K562 (cell line): ENCODE data around the gene ACTBL2. TPM values are rescaled to one million over a fixed set of nuclear protein-coding genes. Genes with fewer than 3 reads are reported as not detected.

Experiments used
- FOS ChIP-seq: IDR thresholded peaks from 3 replicates; pipeline ENCODE4 v1.6.1; 2011; ENCODE audit not compliant: insufficient read length; ENCODE audit errors: extremely low read depth
- HLTF ChIP-seq: fragments of 450-650 bp; IDR thresholded peaks from 2 replicates; pipeline ENCODE4 v1.6.1; 2016
- polyA plus RNA-seq, 8 experiments: library from polyadenylated mRNA; depleted of rRNA in 4 of 8; stranded (reverse) in 5 of 8; unstranded in 3 of 8; fragments of >200 nt; fragmentation: Nextera tagmentation in 2 of 8; fragmentation: Illumina TruSeq in 1 of 8; extraction: Ambion mirVana in 2 of 8; extraction: Trizol in 1 of 8; gene quantifications; 2 replicates each; pipeline versions ENCODE4 v1.2.1 to v1.2.3, GENCODE V29; 2011 to 2014; ENCODE audit warnings: inconsistent platforms in 1 of 8, missing spikeins in 1 of 8
- total RNA-seq, 7 experiments: library from RNA; depleted of rRNA in 6 of 7; stranded (reverse); fragments of >200 nt in 6 of 7; fragmentation: Illumina TruSeq in 2 of 7; extraction: Trizol in 2 of 7; gene quantifications; 2 replicates each; pipeline versions ENCODE4 v1.2.1 to v1.2.3, GENCODE V29; 2011 to 2021; ENCODE audit warnings: low replicate concordance in 1 of 7
- TF ChIP-seq, protein P1 (sequence below): sonication (generic); formaldehyde crosslinking; IDR thresholded peaks from 2 replicates; pipeline ENCODE4 v1.8.1; 2023; ENCODE audit warnings: missing genetic modification reagents, mild to moderate bottlenecking, borderline replicate concordance
- TF ChIP-seq, protein P2 (sequence below): fragments of 150-350 bp; IDR thresholded peaks from 2 replicates; pipeline ENCODE4 v1.6.1; 2014; ENCODE audit warnings: low read depth, mild to moderate bottlenecking, low read length, borderline replicate concordance

Gene ACTBL2
- total and polyA plus RNA-seq, 9 of the 15 experiments (the other 6 are each of a cell fraction or from before 2014, with no cell fraction given), result not detected

DNA sequence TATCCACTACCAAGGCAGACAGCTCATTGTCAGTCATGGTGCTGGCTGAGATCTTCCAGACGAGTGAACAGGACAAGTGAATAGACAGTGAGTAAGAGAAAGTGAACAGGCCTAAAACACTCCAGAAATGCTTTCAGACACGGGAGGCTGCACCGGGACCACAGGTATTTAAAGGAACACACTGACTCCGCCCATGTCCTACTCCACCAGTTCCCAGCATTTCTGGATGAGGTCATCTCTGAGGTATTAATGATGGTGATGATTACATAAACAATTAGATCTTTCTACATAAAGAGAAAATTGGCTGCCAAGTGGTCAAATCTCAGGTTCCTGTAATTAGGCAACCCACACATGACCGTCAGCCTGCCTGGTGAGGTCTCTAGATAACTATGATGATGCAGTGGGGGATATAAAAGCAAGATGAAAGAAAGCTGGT lies at the start of gene ACTBL2 (continued):
- TF ChIP-seq, protein P1, sequence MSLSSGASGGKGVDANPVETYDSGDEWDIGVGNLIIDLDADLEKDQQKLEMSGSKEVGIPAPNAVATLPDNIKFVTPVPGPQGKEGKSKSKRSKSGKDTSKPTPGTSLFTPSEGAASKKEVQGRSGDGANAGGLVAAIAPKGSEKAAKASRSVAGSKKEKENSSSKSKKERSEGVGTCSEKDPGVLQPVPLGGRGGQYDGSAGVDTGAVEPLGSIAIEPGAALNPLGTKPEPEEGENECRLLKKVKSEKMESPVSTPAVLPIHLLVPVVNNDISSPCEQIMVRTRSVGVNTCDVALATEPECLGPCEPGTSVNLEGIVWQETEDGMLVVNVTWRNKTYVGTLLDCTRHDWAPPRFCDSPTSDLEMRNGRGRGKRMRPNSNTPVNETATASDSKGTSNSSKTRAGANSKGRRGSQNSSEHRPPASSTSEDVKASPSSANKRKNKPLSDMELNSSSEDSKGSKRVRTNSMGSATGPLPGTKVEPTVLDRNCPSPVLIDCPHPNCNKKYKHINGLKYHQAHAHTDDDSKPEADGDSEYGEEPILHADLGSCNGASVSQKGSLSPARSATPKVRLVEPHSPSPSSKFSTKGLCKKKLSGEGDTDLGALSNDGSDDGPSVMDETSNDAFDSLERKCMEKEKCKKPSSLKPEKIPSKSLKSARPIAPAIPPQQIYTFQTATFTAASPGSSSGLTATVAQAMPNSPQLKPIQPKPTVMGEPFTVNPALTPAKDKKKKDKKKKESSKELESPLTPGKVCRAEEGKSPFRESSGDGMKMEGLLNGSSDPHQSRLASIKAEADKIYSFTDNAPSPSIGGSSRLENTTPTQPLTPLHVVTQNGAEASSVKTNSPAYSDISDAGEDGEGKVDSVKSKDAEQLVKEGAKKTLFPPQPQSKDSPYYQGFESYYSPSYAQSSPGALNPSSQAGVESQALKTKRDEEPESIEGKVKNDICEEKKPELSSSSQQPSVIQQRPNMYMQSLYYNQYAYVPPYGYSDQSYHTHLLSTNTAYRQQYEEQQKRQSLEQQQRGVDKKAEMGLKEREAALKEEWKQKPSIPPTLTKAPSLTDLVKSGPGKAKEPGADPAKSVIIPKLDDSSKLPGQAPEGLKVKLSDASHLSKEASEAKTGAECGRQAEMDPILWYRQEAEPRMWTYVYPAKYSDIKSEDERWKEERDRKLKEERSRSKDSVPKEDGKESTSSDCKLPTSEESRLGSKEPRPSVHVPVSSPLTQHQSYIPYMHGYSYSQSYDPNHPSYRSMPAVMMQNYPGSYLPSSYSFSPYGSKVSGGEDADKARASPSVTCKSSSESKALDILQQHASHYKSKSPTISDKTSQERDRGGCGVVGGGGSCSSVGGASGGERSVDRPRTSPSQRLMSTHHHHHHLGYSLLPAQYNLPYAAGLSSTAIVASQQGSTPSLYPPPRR (CRISPR knock-in tag), result no peak
- no peak for TF ChIP-seq FOS
- TF ChIP-seq HLTF, result no peak
- TF ChIP-seq, protein P2, sequence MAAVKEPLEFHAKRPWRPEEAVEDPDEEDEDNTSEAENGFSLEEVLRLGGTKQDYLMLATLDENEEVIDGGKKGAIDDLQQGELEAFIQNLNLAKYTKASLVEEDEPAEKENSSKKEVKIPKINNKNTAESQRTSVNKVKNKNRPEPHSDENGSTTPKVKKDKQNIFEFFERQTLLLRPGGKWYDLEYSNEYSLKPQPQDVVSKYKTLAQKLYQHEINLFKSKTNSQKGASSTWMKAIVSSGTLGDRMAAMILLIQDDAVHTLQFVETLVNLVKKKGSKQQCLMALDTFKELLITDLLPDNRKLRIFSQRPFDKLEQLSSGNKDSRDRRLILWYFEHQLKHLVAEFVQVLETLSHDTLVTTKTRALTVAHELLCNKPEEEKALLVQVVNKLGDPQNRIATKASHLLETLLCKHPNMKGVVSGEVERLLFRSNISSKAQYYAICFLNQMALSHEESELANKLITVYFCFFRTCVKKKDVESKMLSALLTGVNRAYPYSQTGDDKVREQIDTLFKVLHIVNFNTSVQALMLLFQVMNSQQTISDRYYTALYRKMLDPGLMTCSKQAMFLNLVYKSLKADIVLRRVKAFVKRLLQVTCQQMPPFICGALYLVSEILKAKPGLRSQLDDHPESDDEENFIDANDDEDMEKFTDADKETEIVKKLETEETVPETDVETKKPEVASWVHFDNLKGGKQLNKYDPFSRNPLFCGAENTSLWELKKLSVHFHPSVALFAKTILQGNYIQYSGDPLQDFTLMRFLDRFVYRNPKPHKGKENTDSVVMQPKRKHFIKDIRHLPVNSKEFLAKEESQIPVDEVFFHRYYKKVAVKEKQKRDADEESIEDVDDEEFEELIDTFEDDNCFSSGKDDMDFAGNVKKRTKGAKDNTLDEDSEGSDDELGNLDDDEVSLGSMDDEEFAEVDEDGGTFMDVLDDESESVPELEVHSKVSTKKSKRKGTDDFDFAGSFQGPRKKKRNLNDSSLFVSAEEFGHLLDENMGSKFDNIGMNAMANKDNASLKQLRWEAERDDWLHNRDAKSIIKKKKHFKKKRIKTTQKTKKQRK, result no peak
- TF ChIP-seq, all 486 proteins: peak for 0
